K562 (cell line): ENCODE measurements around the gene TMCC1. TPM values are rescaled to one million over a fixed set of nuclear protein-coding genes. Genes with fewer than 3 reads are reported as not detected.

ENCODE experiments used
- polyA plus RNA-seq, 8 experiments: library from polyadenylated mRNA; depleted of rRNA in 4 of 8; stranded (reverse) in 5 of 8; unstranded in 3 of 8; fragments of >200 nt; fragmentation: Nextera tagmentation in 2 of 8; fragmentation: Illumina TruSeq in 1 of 8; extraction: Ambion mirVana in 2 of 8; extraction: Trizol in 1 of 8; gene quantifications; 2 replicates each; pipeline versions ENCODE4 v1.2.1 to v1.2.3, GENCODE V29; 2011 to 2014; ENCODE audit warnings: inconsistent platforms in 1 of 8, missing spikeins in 1 of 8
- total RNA-seq, 7 experiments: library from RNA; depleted of rRNA in 6 of 7; stranded (reverse); fragments of >200 nt in 6 of 7; fragmentation: Illumina TruSeq in 2 of 7; extraction: Trizol in 2 of 7; gene quantifications; 2 replicates each; pipeline versions ENCODE4 v1.2.1 to v1.2.3, GENCODE V29; 2011 to 2021; ENCODE audit warnings: low replicate concordance in 1 of 7
- TF ChIP-seq, protein P1 (sequence below): fragments of 450-650 bp; IDR thresholded peaks from 2 replicates; pipeline ENCODE4 v1.6.1; 2016; ENCODE audit warnings: mild to moderate bottlenecking, moderate library complexity
- TF ChIP-seq, protein P2 (sequence below): sonication (generic); formaldehyde crosslinking; IDR thresholded peaks from 2 replicates; pipeline ENCODE4 v1.8.0; 2022; ENCODE audit warnings: mild to moderate bottlenecking, missing genetic modification reagents

Gene TMCC1
- total and polyA plus RNA-seq, 9 of the 15 experiments (the other 6 are each of a cell fraction or from before 2014, with no cell fraction given), result 0.89 to 8.7 (median 4.0) TPM

GRCh38 chr3:129936757-129937156, 43.2 kb upstream of the TMCC1 start (continued):
- TF ChIP-seq, protein P1, sequence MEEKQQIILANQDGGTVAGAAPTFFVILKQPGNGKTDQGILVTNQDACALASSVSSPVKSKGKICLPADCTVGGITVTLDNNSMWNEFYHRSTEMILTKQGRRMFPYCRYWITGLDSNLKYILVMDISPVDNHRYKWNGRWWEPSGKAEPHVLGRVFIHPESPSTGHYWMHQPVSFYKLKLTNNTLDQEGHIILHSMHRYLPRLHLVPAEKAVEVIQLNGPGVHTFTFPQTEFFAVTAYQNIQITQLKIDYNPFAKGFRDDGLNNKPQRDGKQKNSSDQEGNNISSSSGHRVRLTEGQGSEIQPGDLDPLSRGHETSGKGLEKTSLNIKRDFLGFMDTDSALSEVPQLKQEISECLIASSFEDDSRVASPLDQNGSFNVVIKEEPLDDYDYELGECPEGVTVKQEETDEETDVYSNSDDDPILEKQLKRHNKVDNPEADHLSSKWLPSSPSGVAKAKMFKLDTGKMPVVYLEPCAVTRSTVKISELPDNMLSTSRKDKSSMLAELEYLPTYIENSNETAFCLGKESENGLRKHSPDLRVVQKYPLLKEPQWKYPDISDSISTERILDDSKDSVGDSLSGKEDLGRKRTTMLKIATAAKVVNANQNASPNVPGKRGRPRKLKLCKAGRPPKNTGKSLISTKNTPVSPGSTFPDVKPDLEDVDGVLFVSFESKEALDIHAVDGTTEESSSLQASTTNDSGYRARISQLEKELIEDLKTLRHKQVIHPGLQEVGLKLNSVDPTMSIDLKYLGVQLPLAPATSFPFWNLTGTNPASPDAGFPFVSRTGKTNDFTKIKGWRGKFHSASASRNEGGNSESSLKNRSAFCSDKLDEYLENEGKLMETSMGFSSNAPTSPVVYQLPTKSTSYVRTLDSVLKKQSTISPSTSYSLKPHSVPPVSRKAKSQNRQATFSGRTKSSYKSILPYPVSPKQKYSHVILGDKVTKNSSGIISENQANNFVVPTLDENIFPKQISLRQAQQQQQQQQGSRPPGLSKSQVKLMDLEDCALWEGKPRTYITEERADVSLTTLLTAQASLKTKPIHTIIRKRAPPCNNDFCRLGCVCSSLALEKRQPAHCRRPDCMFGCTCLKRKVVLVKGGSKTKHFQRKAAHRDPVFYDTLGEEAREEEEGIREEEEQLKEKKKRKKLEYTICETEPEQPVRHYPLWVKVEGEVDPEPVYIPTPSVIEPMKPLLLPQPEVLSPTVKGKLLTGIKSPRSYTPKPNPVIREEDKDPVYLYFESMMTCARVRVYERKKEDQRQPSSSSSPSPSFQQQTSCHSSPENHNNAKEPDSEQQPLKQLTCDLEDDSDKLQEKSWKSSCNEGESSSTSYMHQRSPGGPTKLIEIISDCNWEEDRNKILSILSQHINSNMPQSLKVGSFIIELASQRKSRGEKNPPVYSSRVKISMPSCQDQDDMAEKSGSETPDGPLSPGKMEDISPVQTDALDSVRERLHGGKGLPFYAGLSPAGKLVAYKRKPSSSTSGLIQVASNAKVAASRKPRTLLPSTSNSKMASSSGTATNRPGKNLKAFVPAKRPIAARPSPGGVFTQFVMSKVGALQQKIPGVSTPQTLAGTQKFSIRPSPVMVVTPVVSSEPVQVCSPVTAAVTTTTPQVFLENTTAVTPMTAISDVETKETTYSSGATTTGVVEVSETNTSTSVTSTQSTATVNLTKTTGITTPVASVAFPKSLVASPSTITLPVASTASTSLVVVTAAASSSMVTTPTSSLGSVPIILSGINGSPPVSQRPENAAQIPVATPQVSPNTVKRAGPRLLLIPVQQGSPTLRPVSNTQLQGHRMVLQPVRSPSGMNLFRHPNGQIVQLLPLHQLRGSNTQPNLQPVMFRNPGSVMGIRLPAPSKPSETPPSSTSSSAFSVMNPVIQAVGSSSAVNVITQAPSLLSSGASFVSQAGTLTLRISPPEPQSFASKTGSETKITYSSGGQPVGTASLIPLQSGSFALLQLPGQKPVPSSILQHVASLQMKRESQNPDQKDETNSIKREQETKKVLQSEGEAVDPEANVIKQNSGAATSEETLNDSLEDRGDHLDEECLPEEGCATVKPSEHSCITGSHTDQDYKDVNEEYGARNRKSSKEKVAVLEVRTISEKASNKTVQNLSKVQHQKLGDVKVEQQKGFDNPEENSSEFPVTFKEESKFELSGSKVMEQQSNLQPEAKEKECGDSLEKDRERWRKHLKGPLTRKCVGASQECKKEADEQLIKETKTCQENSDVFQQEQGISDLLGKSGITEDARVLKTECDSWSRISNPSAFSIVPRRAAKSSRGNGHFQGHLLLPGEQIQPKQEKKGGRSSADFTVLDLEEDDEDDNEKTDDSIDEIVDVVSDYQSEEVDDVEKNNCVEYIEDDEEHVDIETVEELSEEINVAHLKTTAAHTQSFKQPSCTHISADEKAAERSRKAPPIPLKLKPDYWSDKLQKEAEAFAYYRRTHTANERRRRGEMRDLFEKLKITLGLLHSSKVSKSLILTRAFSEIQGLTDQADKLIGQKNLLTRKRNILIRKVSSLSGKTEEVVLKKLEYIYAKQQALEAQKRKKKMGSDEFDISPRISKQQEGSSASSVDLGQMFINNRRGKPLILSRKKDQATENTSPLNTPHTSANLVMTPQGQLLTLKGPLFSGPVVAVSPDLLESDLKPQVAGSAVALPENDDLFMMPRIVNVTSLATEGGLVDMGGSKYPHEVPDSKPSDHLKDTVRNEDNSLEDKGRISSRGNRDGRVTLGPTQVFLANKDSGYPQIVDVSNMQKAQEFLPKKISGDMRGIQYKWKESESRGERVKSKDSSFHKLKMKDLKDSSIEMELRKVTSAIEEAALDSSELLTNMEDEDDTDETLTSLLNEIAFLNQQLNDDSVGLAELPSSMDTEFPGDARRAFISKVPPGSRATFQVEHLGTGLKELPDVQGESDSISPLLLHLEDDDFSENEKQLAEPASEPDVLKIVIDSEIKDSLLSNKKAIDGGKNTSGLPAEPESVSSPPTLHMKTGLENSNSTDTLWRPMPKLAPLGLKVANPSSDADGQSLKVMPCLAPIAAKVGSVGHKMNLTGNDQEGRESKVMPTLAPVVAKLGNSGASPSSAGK, result peak; percentile 92
- TF ChIP-seq, protein P2, sequence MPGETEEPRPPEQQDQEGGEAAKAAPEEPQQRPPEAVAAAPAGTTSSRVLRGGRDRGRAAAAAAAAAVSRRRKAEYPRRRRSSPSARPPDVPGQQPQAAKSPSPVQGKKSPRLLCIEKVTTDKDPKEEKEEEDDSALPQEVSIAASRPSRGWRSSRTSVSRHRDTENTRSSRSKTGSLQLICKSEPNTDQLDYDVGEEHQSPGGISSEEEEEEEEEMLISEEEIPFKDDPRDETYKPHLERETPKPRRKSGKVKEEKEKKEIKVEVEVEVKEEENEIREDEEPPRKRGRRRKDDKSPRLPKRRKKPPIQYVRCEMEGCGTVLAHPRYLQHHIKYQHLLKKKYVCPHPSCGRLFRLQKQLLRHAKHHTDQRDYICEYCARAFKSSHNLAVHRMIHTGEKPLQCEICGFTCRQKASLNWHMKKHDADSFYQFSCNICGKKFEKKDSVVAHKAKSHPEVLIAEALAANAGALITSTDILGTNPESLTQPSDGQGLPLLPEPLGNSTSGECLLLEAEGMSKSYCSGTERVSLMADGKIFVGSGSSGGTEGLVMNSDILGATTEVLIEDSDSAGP (CRISPR knock-in tag), result no peak
